Trophoblast cell (in vitro differentiated cells and primary cell): Measurements from ENCODE around the gene THNSL1.

Source experiments
- DNase-seq, 2 donors: peaks; one replicate each; pipeline ENCODE4 v3.0.0-alpha.2; 2016
- H2AFZ ChIP-seq: 2 replicates; pipeline ENCODE4 v1.6.1; 2013; ENCODE audit warnings: low read length, moderate library complexity, mild to moderate bottlenecking; ENCODE audit not compliant: insufficient read depth, poor library complexity
- H2AK5ac ChIP-seq: 2 replicates; pipeline ENCODE4 v1.6.1; 2013; ENCODE audit warnings: mild to moderate bottlenecking, low read length
- H2BK120ac ChIP-seq: 2 replicates; pipeline ENCODE4 v1.6.1; 2013; ENCODE audit warnings: low read length, mild to moderate bottlenecking, moderate library complexity; ENCODE audit not compliant: insufficient read depth, poor library complexity
- H2BK12ac ChIP-seq: 2 replicates; pipeline ENCODE4 v1.6.1; 2013; ENCODE audit warnings: mild to moderate bottlenecking, low read length, moderate library complexity
- H2BK5ac ChIP-seq: 2 replicates; pipeline ENCODE4 v1.6.1; 2013; ENCODE audit warnings: low read length, low read depth, moderate library complexity, mild to moderate bottlenecking; ENCODE audit not compliant: poor library complexity
- H3K14ac ChIP-seq: 2 replicates; pipeline ENCODE4 v1.6.1; 2013; ENCODE audit warnings: mild to moderate bottlenecking, low read length
- H3K18ac ChIP-seq: 2 replicates; pipeline ENCODE4 v1.6.1; 2013; ENCODE audit warnings: mild to moderate bottlenecking, low read length
- H3K23ac ChIP-seq: 2 replicates; pipeline ENCODE4 v1.6.1; 2013; ENCODE audit warnings: low read length
- H3K27ac ChIP-seq: 2 replicates; pipeline ENCODE4 v1.5.1; 2013; ENCODE audit warnings: low read depth, mild to moderate bottlenecking, inconsistent platforms, low read length, moderate library complexity
- H3K27me3 ChIP-seq: 2 replicates; pipeline ENCODE4 v1.6.1; 2013; ENCODE audit warnings: inconsistent platforms, mild to moderate bottlenecking, low read length, moderate library complexity; ENCODE audit not compliant: insufficient read depth
- H3K36me3 ChIP-seq, 2 experiments: 1 replicate in 1 of 2; 2 replicates in 1 of 2; pipeline ENCODE4 v1.6.1; 2013; ENCODE audit warnings: low read length in 2 of 2, mild to moderate bottlenecking in 2 of 2, moderate library complexity in 1 of 2; ENCODE audit not compliant: insufficient read depth in 2 of 2, control insufficient read depth in 1 of 2
- H3K4ac ChIP-seq: 2 replicates; pipeline ENCODE4 v1.6.1; 2013; ENCODE audit warnings: low read depth, mild to moderate bottlenecking, low read length, moderate library complexity
- H3K4me1 ChIP-seq, 2 experiments: 1 replicate in 1 of 2; 2 replicates in 1 of 2; pipeline ENCODE4 v1.6.1; 2013; ENCODE audit warnings: low read length in 2 of 2, mild to moderate bottlenecking in 2 of 2, moderate library complexity in 1 of 2; ENCODE audit not compliant: insufficient read depth in 2 of 2, control insufficient read depth in 1 of 2
- H3K4me2 ChIP-seq: 2 replicates; pipeline ENCODE4 v1.6.1; 2013; ENCODE audit warnings: inconsistent platforms, mild to moderate bottlenecking, low read length, moderate library complexity
- H3K4me3 ChIP-seq: 2 replicates; pipeline ENCODE4 v1.5.1; 2013; ENCODE audit warnings: mild to moderate bottlenecking, low read depth, low read length, inconsistent platforms
- H3K79me1 ChIP-seq: one replicate; pipeline ENCODE4 v1.6.1; 2013; ENCODE audit warnings: low read length
- H3K79me2 ChIP-seq: 2 replicates; pipeline ENCODE4 v1.6.1; 2013; ENCODE audit warnings: low read length, mild to moderate bottlenecking; ENCODE audit not compliant: control insufficient read depth, insufficient read depth, poor library complexity
- H3K9ac ChIP-seq: 2 replicates; pipeline ENCODE4 v1.6.1; 2013; ENCODE audit warnings: mild to moderate bottlenecking, low read length
- H3K9me3 ChIP-seq: 2 replicates; pipeline ENCODE4 v1.6.1; 2013; ENCODE audit warnings: low read depth, mild to moderate bottlenecking, control low read depth, inconsistent platforms, low read length; ENCODE audit not compliant: insufficient read depth
- H4K12ac ChIP-seq: 2 replicates; pipeline ENCODE4 v1.6.1; 2013; ENCODE audit warnings: low read depth, mild to moderate bottlenecking, low read length, moderate library complexity
- H4K8ac ChIP-seq: 2 replicates; pipeline ENCODE4 v1.6.1; 2013; ENCODE audit warnings: low read depth, mild to moderate bottlenecking, low read length, moderate library complexity
- H4K91ac ChIP-seq: one replicate; pipeline ENCODE4 v1.6.1; 2013; ENCODE audit warnings: low read depth, mild to moderate bottlenecking, low read length, moderate library complexity
- WGBS: extraction: QIAGEN DNeasy Blood & Tissue Kit; methylation state at CpG from one replicate; pipeline ENCODE4 v1.1.7; 2013; ENCODE audit warnings: missing lambda C conversion rate; ENCODE audit not compliant: insufficient read length, insufficient coverage; ENCODE audit errors: extremely low coverage; 5-methylcytosine and 5-hydroxymethylcytosine counted together

The THNSL1 gene

DNA sequence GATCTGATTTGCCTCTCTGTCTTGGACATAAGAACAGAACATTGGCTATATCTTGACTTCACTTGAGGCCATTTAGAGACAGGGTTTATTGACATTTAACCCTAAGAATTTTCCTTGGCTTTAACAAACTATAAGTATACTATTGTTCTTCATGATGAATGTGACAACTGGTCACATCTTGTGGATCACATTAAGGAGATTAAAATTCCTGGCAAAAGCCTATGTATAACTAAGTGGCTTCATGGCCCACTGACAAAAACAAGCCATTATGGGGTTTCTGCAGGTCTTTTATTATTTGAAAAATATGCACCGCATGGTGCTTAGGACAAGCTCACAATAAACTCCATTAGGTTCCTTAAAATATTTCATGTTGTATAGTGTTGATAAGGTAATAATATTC lies 54.8 kb downstream of the THNSL1 start:
- no peak overlapping the region for H3K9ac ChIP-seq
- H3K4ac ChIP-seq = no peak overlapping the region
- H3K79me1 ChIP-seq = no peaks in the 10 kb centered on the region
- H4K12ac ChIP-seq = no peak overlapping the region
- H3K79me2 ChIP-seq = no peaks in the 10 kb centered on the region
- no peak overlapping the region for H3K4me2 ChIP-seq
- H3K4me3 ChIP-seq = no peak overlapping the region
- DNase-seq = no peak
- no peak overlapping the region for H2BK5ac ChIP-seq
- H3K18ac ChIP-seq = no peak overlapping the region
- H4K8ac ChIP-seq = no peak overlapping the region
- H3K27ac ChIP-seq = no peak overlapping the region
- H3K14ac ChIP-seq = no peak overlapping the region
- H3K23ac ChIP-seq = no peak overlapping the region
- no peak overlapping the region for H2BK12ac ChIP-seq
- H3K4me1 ChIP-seq = peaks cover 5% of the 10 kb centered on the region in 2 experiments
- no peaks in the 10 kb centered on the region for H3K36me3 ChIP-seq
- no peak overlapping the region for H2AK5ac ChIP-seq
- no peak overlapping the region for H2BK120ac ChIP-seq
- no peak overlapping the region for H4K91ac ChIP-seq
- H3K27me3 ChIP-seq = no peaks in the 10 kb centered on the region
- H3K9me3 ChIP-seq = no peaks in the 10 kb centered on the region
- WGBS = no CpG with 5 or more reads among the region's 1 CpG
- H2AFZ ChIP-seq = no peak overlapping the region

DNA sequence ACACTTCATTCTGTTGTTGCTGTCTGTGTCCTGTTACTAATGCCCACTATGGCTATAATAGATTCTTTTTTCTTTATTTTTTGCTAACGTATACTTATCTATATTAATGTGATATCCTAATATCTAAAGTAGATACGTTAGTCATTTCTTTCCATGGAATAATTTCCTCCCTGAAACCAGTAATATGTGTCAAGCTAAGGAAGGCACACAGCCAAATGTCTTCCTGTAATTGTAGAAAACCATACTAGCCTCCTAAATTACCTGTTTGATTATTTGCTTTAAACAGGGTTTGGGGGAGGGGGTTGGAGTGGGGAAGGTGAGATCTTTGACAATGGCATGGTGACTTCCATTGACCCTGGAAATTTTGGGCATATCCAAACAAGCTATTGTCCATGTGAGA lies 56.4 kb downstream of the THNSL1 start:
- Histone ChIP-seq H3K27ac (no peak overlapping the region), H3K36me3 (no peaks in the 10 kb centered on the region), H2BK5ac (no peak overlapping the region), H3K18ac (no peak overlapping the region), H2BK120ac (no peak overlapping the region), H3K4me2 (no peak overlapping the region), H4K12ac (no peak overlapping the region), H3K27me3 (no peaks in the 10 kb centered on the region), H3K79me2 (no peaks in the 10 kb centered on the region), H4K8ac (no peak overlapping the region), H2AK5ac (no peak overlapping the region), H3K9ac (no peak overlapping the region), H3K23ac (no peak overlapping the region), H2BK12ac (no peak overlapping the region), H3K4me1 (peaks cover 5% of the 10 kb centered on the region in 2 experiments), H3K4me3 (no peak overlapping the region), H2AFZ (no peak overlapping the region), H3K79me1 (no peaks in the 10 kb centered on the region), H4K91ac (no peak overlapping the region), H3K4ac (no peak overlapping the region), H3K14ac (no peak overlapping the region), H3K9me3 (no peaks in the 10 kb centered on the region)
- no CpG with 5 or more reads among the region's 2 CpGs for WGBS
- DNase-seq = no peak

DNA sequence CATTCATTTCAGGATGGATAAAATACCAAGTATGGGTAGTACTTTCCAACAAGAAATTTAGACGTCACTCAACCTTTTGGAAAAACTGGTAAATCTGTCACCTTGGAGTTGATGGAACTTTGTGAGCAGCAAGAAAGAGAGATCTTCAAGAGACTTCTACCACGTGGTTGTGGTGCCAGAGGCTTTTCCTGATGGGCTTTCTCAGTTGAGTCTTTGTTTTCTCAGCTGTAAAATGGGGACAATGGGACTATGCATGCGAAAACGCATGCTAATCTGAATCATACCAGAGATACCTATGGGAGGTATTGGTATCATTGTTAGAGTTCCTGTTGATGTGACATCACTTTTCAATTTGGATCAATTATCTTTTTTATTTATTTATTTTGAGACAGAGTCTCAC lies 59.4 kb downstream of the THNSL1 start:
- H3K4me2 ChIP-seq = no peak overlapping the region
- no peak for DNase-seq
- H2AK5ac ChIP-seq = no peak overlapping the region
- no CpG with 5 or more reads among the region's 4 CpGs for WGBS
- no peak overlapping the region for H4K12ac ChIP-seq
- no peak overlapping the region for H3K14ac ChIP-seq
- H3K79me1 ChIP-seq = no peaks in the 10 kb centered on the region
- no peak overlapping the region for H3K27ac ChIP-seq
- H2AFZ ChIP-seq = no peak overlapping the region
- H3K79me2 ChIP-seq = no peaks in the 10 kb centered on the region
- no peak overlapping the region for H2BK12ac ChIP-seq
- no peaks in the 10 kb centered on the region for H3K36me3 ChIP-seq
- no peaks in the 10 kb centered on the region for H3K27me3 ChIP-seq
- no peak overlapping the region for H4K91ac ChIP-seq
- H2BK5ac ChIP-seq = no peak overlapping the region
- no peak overlapping the region for H3K18ac ChIP-seq
- no peak overlapping the region for H3K9ac ChIP-seq
- H3K23ac ChIP-seq = no peak overlapping the region
- no peak overlapping the region for H3K4me3 ChIP-seq
- H4K8ac ChIP-seq = no peak overlapping the region
- H2BK120ac ChIP-seq = no peak overlapping the region
- H3K9me3 ChIP-seq = no peaks in the 10 kb centered on the region
- no peak overlapping the region for H3K4ac ChIP-seq
- H3K4me1 ChIP-seq = no peaks in the 10 kb centered on the region
